Lower leg skin (tissue), 4 donors: ENCODE measurements around the gene HNRNPL. TPM values are rescaled to one million over a fixed set of nuclear protein-coding genes. Genes with fewer than 3 reads are reported as not detected.

ENCODE experiments used
- DNase-seq, 2 donors: peaks; one replicate each; pipeline ENCODE4 v3.0.0-alpha.2; 2019; ENCODE audit warnings: low spot score in 2 of 2
- H3K4me3 ChIP-seq: fragments of 200-600 bp; sonication (generic); 2 replicates; pipeline ENCODE4 v1.5.1; 2017; ENCODE audit warnings: mild to moderate bottlenecking, low read depth; ENCODE audit not compliant: poor library complexity, severe bottlenecking
- POLR2A ChIP-seq, 2 donors: fragments of 450-650 bp; IDR thresholded peaks; one replicate each; pipeline ENCODE4 v1.6.1; 2016 to 2017; ENCODE audit warnings: antibody characterized with exemption in 2 of 2, mild to moderate bottlenecking in 1 of 2, moderate library complexity in 1 of 2
- WGBS, 2 donors: methylation state at CpG; one replicate each; pipeline ENCODE4 v1.1.5; 2018; 5-methylcytosine and 5-hydroxymethylcytosine counted together
- intact Hi-C: fragments of 100-400 bp; cut with DNase I; formaldehyde crosslinking; loops from one replicate; pipeline ENCODE4 v1.15.0; 2023; ENCODE audit warnings: low total_unique reads
- total RNA-seq, 4 donors: library from RNA; depleted of rRNA; stranded (reverse); fragments of >200 nt; gene quantifications; one replicate each; pipeline ENCODE4 v1.1.0, GENCODE V29; 2016
- TF ChIP-seq, protein P1 (sequence below), 3 donors: fragments of 450-650 bp; IDR thresholded peaks; one replicate each; pipeline ENCODE4 v1.5.1; 2016; ENCODE audit warnings: antibody characterized with exemption in 3 of 3, mild to moderate bottlenecking in 3 of 3, moderate library complexity in 2 of 3

Gene HNRNPL
- total RNA-seq, 4 donors from 2014 or later: 147 to 203 (median 177) TPM

DNA sequence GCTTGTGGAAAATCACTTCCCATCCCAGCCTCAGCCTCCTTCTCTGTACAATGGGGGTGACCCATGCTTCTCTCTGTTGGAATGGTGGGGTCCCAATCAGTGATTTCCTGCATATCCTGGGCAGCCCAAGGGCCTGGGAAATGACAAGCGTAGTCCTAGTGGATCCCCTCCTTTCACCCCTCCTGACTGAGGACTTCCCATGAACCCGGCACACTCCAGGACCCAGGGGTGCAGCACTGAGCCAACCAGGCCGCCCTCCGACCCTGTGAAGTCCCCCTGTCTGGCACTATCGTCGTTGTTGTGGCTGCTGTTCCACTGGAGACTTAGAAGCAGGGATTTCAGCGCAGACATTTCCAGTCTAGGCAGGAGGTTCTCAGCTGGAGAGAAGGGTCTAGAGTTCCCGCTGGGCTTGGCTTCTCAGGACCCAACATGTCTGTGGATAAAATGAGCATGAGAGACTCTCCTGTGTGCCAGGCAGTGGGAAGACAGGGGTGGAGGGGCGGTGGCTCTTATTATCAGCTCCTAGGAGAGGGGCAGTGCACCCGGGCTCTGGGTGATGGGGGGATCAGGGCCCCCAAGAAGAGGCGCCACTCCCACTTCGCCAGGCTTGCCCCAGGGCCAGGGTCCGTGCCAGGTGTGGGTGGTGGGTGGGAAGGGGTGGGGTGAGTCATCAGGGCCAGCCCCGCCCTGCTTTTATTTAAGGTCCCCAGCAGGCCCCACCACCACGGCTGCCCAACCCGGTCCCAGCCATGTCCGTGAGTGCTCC lies 61.1 kb downstream of the HNRNPL start, which contains the start of gene LGALS7B:
LGALS7B (plus strand) TSS at position 723 of the 766 bp plus-strand sequence; CDS start at position 750, 27 bp downstream.
- no peak within 1 kb of the TSS for H3K4me3 ChIP-seq
- 45 to 49% methylated on average over 11 to 12 of the region's 17 CpGs for WGBS, 2 donors
- intact Hi-C loops: no loop called here
- DNase-seq: no peak
- no peak for TF ChIP-seq POLR2A (IDR thresholded peaks at IDR 0.05)
- TF ChIP-seq, protein P1, sequence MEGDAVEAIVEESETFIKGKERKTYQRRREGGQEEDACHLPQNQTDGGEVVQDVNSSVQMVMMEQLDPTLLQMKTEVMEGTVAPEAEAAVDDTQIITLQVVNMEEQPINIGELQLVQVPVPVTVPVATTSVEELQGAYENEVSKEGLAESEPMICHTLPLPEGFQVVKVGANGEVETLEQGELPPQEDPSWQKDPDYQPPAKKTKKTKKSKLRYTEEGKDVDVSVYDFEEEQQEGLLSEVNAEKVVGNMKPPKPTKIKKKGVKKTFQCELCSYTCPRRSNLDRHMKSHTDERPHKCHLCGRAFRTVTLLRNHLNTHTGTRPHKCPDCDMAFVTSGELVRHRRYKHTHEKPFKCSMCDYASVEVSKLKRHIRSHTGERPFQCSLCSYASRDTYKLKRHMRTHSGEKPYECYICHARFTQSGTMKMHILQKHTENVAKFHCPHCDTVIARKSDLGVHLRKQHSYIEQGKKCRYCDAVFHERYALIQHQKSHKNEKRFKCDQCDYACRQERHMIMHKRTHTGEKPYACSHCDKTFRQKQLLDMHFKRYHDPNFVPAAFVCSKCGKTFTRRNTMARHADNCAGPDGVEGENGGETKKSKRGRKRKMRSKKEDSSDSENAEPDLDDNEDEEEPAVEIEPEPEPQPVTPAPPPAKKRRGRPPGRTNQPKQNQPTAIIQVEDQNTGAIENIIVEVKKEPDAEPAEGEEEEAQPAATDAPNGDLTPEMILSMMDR (IDR thresholded peaks at IDR 0.05): no peak

DNA sequence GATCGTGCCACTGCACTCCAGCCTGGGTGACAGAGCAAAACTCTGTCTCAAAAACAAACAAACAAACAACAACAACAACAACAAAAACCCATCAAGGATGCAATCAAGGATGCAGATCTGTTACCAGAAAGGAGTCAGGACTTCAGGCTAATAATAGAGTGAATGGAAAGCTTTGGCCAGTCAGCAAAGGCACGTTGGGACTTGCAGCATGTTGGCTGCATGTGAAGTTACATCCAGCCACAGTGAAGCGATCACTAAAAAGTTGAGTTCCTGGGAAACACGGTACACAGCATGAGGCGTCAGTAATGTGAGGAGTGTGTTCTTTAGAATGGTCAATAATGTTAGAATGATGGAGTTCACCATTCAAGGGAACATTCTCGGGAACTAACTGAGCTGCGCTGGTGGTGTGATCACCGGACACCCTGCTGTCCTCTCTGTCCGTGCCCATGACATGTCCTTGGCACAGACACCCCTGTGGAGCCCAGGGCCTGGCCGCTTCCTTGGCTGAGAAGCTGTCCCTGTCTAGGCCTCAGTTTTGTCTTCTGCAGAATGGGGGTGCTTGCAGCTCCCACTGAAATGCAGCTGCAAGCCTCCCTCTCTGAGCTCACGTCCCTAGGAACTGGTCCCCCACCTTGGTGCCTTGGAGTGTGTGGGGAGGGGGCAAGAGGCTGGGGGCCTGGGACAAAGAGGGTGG lies 63.1 kb downstream of the HNRNPL start:
- intact Hi-C loops: no loop called here
- TF ChIP-seq, protein P1 (IDR thresholded peaks at IDR 0.05): no peak
- no peak for TF ChIP-seq POLR2A (IDR thresholded peaks at IDR 0.05)
- WGBS, 2 donors: 47 to 50% methylated on average over 11 of the region's 11 CpGs
- no peak for DNase-seq
- no peak overlapping the region for H3K4me3 ChIP-seq

Other genes with a start within 250 kb of the HNRNPL start
- 1 to 10 TPM in 3 of 4 donors, under 1 TPM in 1; 0.80 to 9.8 (median 5.6) TPM for gene MAP4K1, start 232.0 kb downstream of the HNRNPL start, total RNA-seq
- gene EIF3K, start 230.8 kb downstream of the HNRNPL start, total RNA-seq: 100 to 1,000 TPM; 417 to 543 (median 453) TPM
- 100 to 1,000 TPM; 411 to 572 (median 469) TPM for gene ACTN4, start 202.3 kb downstream of the HNRNPL start, total RNA-seq
- 10 to 100 TPM in 3 of 4 donors, 1 to 10 TPM in 1; 7.6 to 20.0 (median 12.9) TPM for gene CAPN12, start 105.5 kb downstream of the HNRNPL start, total RNA-seq
- gene LGALS7, start 76.5 kb downstream of the HNRNPL start, total RNA-seq: 1,000 to 10,000 TPM in 1 of 4 donors, 100 to 1,000 TPM in 2, 10 to 100 TPM in 1; 36.0 to 1,062 (median 348) TPM
- gene LGALS7B, start 60.8 kb downstream of the HNRNPL start, total RNA-seq: 1,000 to 10,000 TPM; 3,936 to 6,716 (median 4,891) TPM
- 1 to 10 TPM; 1.1 to 2.7 (median 1.9) TPM for gene LGALS4, start 37.0 kb downstream of the HNRNPL start, total RNA-seq
- 100 to 1,000 TPM in 2 of 4 donors, 10 to 100 TPM in 2; 59.4 to 197 (median 109) TPM for gene ECH1, start 18.2 kb downstream of the HNRNPL start, total RNA-seq
- 10 to 100 TPM in 3 of 4 donors, 1 to 10 TPM in 1; 5.5 to 14.0 (median 11.6) TPM for gene RINL, start 28.3 kb upstream of the HNRNPL start, total RNA-seq
- 100 to 1,000 TPM in 2 of 4 donors, 10 to 100 TPM in 2; 84.6 to 119 (median 101) TPM for gene SIRT2, start 49.6 kb upstream of the HNRNPL start, total RNA-seq
- gene NFKBIB, start 50.0 kb upstream of the HNRNPL start, total RNA-seq: 10 to 100 TPM; 26.9 to 51.2 (median 31.5) TPM
- 1 to 10 TPM; 3.3 to 8.7 (median 3.4) TPM for gene CCER2, start 62.2 kb upstream of the HNRNPL start, total RNA-seq
- gene SARS2, start 80.8 kb upstream of the HNRNPL start, total RNA-seq: 10 to 100 TPM; 11.7 to 23.3 (median 20.0) TPM
- 10 to 100 TPM; 26.8 to 31.8 (median 30.0) TPM for gene MRPS12, start 81.0 kb upstream of the HNRNPL start, total RNA-seq
- gene FBXO17, start 125.8 kb upstream of the HNRNPL start, total RNA-seq: 10 to 100 TPM; 13.2 to 46.5 (median 34.3) TPM
- gene FBXO27, start 182.6 kb upstream of the HNRNPL start, total RNA-seq: 10 to 100 TPM; 25.0 to 33.3 (median 29.1) TPM
- 10 to 100 TPM; 20.8 to 46.5 (median 29.0) TPM for gene ACP7, start 234.4 kb upstream of the HNRNPL start, total RNA-seq